ENCODE results near the gene TPBGL.

Gene TPBGL

GRCh38 chr11:75246006-75246670 lies 5.6 kb downstream of the TPBGL start:
- DNase-seq (ENCODE audit: low spot score) = no peak

DNA sequence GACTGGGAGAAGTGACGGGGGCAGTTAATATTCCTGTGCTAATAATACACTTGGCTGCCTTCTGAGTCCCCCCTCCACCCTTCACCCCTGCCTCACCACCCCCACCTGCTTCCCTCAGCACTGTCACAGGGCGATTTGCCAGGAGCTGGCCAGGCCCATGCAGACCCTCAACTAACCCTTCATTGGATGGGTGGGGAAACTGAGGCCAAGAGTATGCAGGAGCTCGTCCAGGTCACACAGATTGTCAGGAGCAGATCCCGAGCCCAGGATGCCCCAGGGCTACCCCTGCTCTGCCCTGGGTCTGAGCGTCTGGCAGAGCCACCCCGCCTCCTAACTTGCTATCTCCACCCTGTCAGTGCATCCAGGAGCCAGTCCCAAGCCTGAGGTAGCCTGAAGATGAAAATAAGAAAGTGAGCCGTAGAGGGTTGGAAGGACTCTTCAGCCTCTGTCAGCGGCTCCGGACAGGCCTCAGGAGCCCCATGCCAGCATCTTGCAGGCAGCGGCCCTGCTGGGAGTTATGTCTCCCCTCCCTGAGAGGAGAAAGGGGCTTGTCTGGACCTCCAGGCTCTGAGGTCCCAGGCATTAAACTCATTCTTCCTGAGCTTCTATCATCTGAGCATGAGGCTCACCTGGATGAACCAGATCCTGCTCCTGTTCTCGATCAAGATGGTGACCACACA lies 6.2 kb downstream of the TPBGL start:
- DNase-seq (ENCODE audit: low spot score) = no peak

GRCh38 chr11:75248924-75249256 lies 8.3 kb downstream of the TPBGL start:
- DNase-seq (ENCODE audit: low spot score) = no peak

GRCh38 chr11:75249704-75250103 lies 9.1 kb downstream of the TPBGL start:
- DNase-seq (ENCODE audit: low spot score) = no peak

DNA sequence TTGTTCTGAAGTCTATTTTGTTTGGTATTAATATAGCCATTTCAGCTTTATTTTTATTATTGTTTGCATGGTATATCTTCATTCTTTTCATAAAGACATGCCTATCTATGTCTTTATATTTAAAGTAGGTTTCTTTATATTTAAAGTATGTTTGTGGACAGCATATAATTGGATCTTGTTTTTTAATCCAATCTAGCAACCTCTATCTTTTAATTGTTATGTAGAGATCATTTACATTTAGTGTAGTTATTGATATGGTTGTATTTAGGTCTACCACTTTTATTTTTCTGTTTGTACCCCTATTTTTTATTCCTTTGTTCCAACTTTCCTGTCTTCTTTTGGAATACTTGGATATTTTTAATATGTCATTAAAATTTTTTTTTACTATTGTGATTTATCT lies 13.8 kb downstream of the TPBGL start:
- no peak for DNase-seq (ENCODE audit: low spot score)

- no peak for DNase-seq (ENCODE audit: low spot score)
Observed at GRCh38 chr11:75260396-75261170, 20.0 kb downstream of the TPBGL start.

DNA sequence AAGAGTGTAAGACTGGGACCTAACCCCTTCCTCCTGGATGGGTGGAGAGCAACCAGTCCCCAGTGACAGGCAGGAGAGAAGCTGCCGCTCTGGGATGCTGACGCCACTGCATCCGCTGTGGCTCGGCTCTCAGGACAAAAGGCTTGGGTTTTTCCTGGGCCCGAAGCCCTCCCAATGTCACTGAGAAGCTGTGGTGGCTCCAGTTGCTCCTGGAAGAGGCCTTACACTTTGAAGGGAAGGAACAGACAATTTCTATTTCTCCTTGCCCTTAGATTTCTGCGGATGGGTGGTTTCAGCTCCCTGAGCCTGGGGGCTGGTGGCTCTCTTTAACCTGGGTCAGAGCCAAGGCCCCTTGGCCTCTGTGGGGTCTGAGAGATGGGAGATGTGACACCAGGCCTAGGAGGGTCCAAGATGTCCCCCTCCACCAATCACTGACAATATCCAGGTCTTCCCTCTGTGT lies 21.4 kb downstream of the TPBGL start:
- DNase-seq (ENCODE audit: low spot score) = no peak

DNA sequence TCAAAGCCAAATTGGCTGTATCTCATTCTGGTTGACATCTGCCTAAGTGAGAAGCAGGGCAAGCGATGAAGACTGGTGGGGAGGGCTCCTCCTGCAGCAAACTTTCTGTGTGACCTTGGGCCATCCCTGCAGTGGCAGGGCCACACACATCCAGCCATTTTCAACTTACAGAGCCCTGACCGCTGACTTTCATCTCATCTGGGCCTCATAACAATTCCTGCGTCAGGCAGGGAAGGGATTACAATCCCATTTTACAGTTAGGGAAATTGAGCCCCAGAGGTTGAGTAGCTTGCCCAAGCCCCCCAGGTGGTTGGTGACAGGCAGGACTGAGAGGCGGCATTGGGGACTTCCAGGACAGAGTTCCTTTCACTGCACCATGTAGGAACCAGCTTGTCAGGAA lies 21.9 kb downstream of the TPBGL start:
- DNase-seq (ENCODE audit: low spot score) = no peak

GRCh38 chr11:75262961-75263852 lies 22.6 kb downstream of the TPBGL start:
- no peak for DNase-seq (ENCODE audit: low spot score)

DNA sequence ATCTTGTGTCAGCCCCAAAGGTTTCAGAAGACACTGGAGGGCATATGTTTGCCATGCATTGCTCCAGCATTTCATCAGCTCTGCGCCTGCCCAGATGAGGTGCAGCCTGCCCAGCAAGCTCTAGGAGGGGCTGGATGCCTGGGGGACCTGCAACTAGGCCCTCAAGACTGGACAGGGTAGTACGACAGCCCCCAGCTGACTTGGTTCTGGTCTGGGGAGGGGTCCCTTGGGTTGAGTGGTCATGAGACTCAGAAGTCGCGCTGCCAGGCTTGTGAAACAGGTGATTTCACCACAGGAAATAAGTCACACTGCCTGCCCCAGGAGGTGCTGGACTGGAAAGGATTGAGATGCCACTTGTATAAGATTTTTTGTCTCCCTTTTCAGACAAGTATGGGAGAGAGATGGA lies 23.4 kb downstream of the TPBGL start:
- no peak for DNase-seq (ENCODE audit: low spot score)

DNA sequence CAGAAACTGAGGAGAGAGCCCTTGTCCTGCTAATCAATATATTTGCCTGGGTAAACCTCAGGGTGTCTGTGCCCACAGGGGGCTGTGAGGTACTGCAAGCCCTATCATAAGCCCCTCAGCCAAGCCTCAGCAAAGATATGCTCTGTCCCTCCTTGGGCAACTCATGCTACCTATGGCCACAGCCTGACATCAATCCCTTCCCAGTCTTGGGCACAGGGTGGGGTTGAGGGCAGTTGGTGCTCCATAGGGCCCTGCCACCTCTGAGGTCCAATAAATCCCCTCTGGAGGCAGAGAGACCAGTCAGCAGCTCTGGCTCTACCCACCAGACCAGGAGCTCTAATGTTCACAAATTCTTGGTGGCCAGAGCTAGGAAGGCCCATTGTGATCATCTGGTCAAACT lies 23.8 kb downstream of the TPBGL start:
- no peak for DNase-seq (ENCODE audit: low spot score)

DNA sequence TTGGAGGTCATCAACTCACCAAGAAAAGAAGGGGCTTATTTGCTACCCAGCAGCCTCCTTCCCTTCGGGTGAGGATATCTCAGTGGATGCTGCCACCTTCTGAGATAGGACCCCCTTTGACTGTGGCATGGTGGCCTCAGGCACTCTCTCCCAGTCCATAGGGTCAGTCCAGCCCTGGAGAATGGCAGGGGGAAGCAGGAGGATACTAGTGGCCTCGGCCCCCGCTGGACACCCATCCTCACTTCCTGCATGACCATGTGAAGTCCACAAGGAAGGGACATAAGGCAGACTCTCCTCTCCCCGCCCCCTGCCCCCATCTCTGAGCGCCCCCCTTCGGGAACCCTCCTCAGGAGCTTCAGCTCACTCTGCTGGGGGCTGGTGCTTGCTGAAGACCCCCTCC lies 24.4 kb downstream of the TPBGL start:
- DNase-seq (ENCODE audit: low spot score) = no peak

DNA sequence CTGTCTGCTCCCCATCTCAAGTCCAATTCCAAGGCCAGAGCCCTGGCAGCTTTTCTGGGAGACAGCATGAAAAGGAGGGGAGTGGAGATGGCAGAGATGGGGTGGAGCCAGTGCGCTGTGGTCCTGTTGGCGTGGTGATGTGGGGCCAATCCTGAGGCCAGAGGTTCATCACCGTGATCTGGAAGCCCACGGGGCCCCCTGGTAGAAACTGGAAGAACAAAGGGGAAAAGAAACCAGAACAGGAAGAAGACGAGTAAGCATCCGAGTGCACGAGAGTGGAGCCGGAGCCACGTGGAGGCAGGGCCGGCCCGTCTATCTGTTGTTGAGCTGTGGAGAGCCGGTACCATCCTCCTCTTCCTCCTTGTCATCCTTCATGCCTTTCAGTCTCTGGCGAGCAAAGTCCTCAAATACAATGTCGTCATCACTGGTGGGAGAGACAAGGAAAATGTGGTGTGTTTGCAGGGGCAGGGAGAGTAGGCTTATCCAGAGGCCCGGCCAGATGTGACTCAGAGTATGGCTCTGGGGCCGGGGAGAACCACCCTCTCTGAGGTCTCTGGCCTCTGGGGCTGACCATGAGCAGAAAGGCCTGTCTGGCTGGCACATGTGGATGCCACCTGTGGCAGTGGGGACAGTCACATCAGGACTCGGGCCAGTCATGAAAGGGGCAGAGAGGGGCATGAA lies 25.4 kb downstream of the TPBGL start:
- DNase-seq (ENCODE audit: low spot score) = no peak

DNA sequence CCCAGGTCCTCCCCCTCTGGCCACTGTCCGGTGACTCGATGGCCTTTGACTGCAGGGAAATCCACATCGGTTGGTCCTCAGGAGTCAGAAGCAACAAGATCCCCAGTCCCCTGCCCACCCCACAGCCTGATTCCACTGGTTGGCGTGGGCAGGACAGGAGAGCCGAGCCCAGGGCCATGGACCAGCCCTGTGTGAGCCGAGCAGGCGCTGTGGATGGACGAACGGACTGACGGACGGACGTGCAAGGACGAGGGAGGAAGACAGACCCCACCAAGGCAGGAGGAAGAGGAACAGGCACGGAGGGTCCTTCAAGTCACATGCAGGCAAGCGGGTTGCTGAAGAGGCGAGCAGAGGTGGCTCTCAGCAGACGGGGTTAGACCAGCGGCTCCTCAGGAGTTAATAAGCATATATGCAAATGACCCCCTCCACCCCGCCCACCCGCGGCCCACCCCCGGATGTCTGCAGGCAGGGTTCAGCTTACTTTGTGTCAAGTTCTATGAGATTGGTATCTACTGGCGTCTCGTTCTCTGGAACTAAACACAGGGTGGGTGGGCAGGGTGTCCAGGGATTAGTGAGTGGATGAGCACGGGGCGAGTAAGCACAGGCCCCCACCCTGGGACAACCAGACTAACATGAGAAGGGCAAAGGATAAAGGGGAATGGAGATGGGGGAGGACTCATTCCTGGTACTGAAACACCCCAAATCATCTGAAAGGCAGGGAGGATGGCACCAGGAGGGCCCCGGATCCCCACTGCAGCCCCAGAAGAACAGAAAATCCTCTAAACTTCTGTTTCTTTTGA lies 26.8 kb downstream of the TPBGL start:
- no peak for DNase-seq (ENCODE audit: low spot score)

GRCh38 chr11:75268626-75269366 lies 28.2 kb downstream of the TPBGL start:
- DNase-seq (ENCODE audit: low spot score) = no peak

DNA sequence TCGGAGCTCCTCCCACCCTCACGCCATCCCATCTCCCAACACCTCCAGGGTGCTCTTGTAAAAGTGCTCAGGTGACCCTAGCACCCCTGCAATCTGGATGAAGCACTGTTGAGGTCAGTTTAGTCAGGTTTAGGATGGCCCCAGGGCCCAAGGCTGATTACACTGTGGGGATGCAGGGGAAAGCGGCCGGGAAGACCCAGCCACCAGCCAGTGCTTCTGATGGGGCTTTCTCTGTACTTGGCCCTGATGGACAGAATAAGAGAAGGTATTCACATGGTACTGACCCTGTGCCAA lies 28.7 kb downstream of the TPBGL start:
- DNase-seq (ENCODE audit: low spot score) = no peak

- DNase-seq (ENCODE audit: low spot score) = no peak
Observed at GRCh38 chr11:75269896-75270295, 29.3 kb downstream of the TPBGL start.

DNA sequence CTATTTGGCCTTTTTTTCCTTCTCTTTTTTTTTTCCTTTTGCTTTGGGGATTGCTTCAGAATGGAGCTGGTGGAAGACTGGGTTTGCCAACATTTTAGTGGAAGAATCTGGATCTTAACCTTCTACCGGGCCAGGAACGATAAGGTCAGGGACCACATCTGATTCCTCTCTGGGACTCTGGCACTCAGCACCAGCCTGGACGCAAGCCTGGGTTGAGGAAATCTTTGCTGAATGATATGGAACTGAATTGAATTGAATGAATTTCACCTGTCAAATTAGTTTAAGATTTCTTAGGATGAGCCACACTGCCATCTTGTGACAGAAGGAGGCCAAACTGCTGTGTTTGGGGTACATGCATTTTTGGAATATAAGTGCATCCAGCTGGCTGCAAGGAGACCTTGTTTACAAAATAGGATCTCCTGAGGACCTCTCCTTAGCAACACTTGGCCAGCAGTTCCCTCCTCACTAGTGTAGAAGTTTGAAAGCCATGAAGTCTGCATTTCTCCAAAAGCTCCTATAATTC lies 30.4 kb downstream of the TPBGL start:
- DNase-seq (ENCODE audit: low spot score) = no peak

- no peak for DNase-seq (ENCODE audit: low spot score)
Observed at GRCh38 chr11:75271730-75272129, 31.2 kb downstream of the TPBGL start.

GRCh38 chr11:75272391-75272790 lies 31.8 kb downstream of the TPBGL start:
- DNase-seq (ENCODE audit: low spot score) = no peak
